NB4 (cell line): ENCODE measurements around the gene DYTN.

Experiments used
- CTCF ChIP-seq: IDR thresholded peaks from one replicate; pipeline ENCODE4 v1.5.1; 2012; ENCODE audit warnings: low read depth, low read length
- MAX ChIP-seq: IDR thresholded peaks from 2 replicates; pipeline ENCODE4 v1.6.1; 2011; ENCODE audit warnings: low read depth, low read length
- MYC ChIP-seq: IDR thresholded peaks from 2 replicates; pipeline ENCODE4 v1.6.1; 2011; ENCODE audit warnings: low read depth, low read length
- POLR2A ChIP-seq: IDR thresholded peaks from 2 replicates; pipeline ENCODE4 v1.6.1; 2011; ENCODE audit warnings: mild to moderate bottlenecking; ENCODE audit not compliant: insufficient read length; ENCODE audit errors: extremely low read depth

- TF ChIP-seq CTCF (no peak), POLR2A (no peak), MAX (no peak), MYC (no peak)
Observed at GRCh38 chr2:206614811-206615210, 103.4 kb downstream of the DYTN start.
